Esophagus muscularis mucosa (tissue), 4 donors: Measurements from ENCODE around the gene ARF3. TPM values are rescaled to one million over a fixed set of nuclear protein-coding genes. Genes with fewer than 3 reads are reported as not detected.
A peak's percentile ranks its signal among the peaks of the same experiment; 100 is the strongest.

ENCODE experiments used
- DNase-seq: peaks from one replicate; pipeline ENCODE4 v3.0.0-alpha.2; 2017; ENCODE audit errors: extremely low spot score
- H3K27ac ChIP-seq, 4 donors: fragments of 200-600 bp; sonication (generic); replicated peaks in 1 of 4; 1 replicate in 3 of 4; 2 replicates in 1 of 4; pipeline ENCODE4 v1.5.1; 2016 to 2019; ENCODE audit warnings: mild to moderate bottlenecking in 1 of 4
- H3K27me3 ChIP-seq, 4 donors: fragments of 200-600 bp; sonication (generic); one replicate each; pipeline versions ENCODE4 v1.5.1 to v1.6.0; 2016 to 2019
- H3K36me3 ChIP-seq, 4 donors: fragments of 200-600 bp; sonication (generic); one replicate each; pipeline ENCODE4 v1.5.1; 2016 to 2019
- H3K4me1 ChIP-seq, 4 donors: fragments of 200-600 bp; sonication (generic); one replicate each; pipeline ENCODE4 v1.5.1; 2016 to 2019
- H3K4me3 ChIP-seq, 4 donors: fragments of 200-600 bp; sonication (generic); 1 replicate in 2 of 4; 2 replicates in 2 of 4; pipeline ENCODE4 v1.5.1; 2016 to 2019; ENCODE audit warnings: mild to moderate bottlenecking in 4 of 4, moderate library complexity in 1 of 4
- H3K9me3 ChIP-seq, 4 donors: fragments of 200-600 bp; sonication (generic); 1 replicate in 3 of 4; 2 replicates in 1 of 4; pipeline ENCODE4 v1.5.1; 2016 to 2019
- EP300 ChIP-seq: sonication (generic); formaldehyde crosslinking; IDR thresholded peaks from one replicate; pipeline ENCODE4 v1.6.1; 2017; ENCODE audit warnings: antibody characterized with exemption
- POLR2A ChIP-seq: fragments of 450-650 bp; IDR thresholded peaks from one replicate; pipeline ENCODE4 v1.6.1; 2017; ENCODE audit warnings: antibody characterized with exemption, moderate library complexity, mild to moderate bottlenecking, low read depth
- POLR2AphosphoS5 ChIP-seq, 2 donors: sonication (generic); formaldehyde crosslinking; IDR thresholded peaks; one replicate each; pipeline ENCODE4 v1.6.1; 2017; ENCODE audit warnings: antibody characterized with exemption in 2 of 2
- WGBS: methylation state at CpG from one replicate; pipeline ENCODE4 v1.1.5; 2018; 5-methylcytosine and 5-hydroxymethylcytosine counted together
- intact Hi-C: fragments of 100-400 bp; cut with DNase I; formaldehyde crosslinking; loops from one replicate; pipeline ENCODE4 v1.15.1; 2023
- total RNA-seq, 4 donors: library from RNA; depleted of rRNA; stranded (reverse); fragments of >200 nt; gene quantifications; one replicate each; pipeline versions ENCODE4 v1.1.0 to v1.2.1, GENCODE V29; 2016
- TF ChIP-seq, protein P1 (sequence below), 3 experiments: fragments of 200-600 bp in 2 of 3; fragments of 450-650 bp in 1 of 3; sonication (generic) in 2 of 3; IDR thresholded peaks; one replicate each; pipeline ENCODE4 v1.5.1; 2017 to 2019; ENCODE audit warnings: antibody characterized with exemption in 3 of 3, mild to moderate bottlenecking in 2 of 3, moderate library complexity in 1 of 3

Gene ARF3
- total RNA-seq, 4 donors from 2014 or later = 42.8 to 71.9 (median 65.1) TPM

GRCh38 chr12:48969833-48970701 is 12.8 kb upstream of the ARF3 start:
- Histone ChIP-seq H3K36me3 (no peaks in the 10 kb centered on the region), H3K27me3 (peaks cover 9 to 71% (median 47%) of the 10 kb centered on the region in 4 donors), H3K27ac (peak overlapping the region in 1 of 4 donors; percentile 32), H3K4me1 (peaks cover 18 to 48% (median 43%) of the 10 kb centered on the region in 4 donors), H3K4me3 (peak overlapping the region; percentile 37 to 48 (median 41)), H3K9me3 (no peaks in the 10 kb centered on the region)
- 18% methylated on average over 8 of the region's 77 CpGs for WGBS
- DNase-seq = no peak
- TF ChIP-seq EP300 (no peak), POLR2AphosphoS5 (IDR thresholded peaks at IDR 0.05) (no peak), POLR2A (no peak)
- TF ChIP-seq, protein P1, sequence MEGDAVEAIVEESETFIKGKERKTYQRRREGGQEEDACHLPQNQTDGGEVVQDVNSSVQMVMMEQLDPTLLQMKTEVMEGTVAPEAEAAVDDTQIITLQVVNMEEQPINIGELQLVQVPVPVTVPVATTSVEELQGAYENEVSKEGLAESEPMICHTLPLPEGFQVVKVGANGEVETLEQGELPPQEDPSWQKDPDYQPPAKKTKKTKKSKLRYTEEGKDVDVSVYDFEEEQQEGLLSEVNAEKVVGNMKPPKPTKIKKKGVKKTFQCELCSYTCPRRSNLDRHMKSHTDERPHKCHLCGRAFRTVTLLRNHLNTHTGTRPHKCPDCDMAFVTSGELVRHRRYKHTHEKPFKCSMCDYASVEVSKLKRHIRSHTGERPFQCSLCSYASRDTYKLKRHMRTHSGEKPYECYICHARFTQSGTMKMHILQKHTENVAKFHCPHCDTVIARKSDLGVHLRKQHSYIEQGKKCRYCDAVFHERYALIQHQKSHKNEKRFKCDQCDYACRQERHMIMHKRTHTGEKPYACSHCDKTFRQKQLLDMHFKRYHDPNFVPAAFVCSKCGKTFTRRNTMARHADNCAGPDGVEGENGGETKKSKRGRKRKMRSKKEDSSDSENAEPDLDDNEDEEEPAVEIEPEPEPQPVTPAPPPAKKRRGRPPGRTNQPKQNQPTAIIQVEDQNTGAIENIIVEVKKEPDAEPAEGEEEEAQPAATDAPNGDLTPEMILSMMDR (IDR thresholded peaks at IDR 0.05) = no peak
- intact Hi-C loops = no loop called here

DNA sequence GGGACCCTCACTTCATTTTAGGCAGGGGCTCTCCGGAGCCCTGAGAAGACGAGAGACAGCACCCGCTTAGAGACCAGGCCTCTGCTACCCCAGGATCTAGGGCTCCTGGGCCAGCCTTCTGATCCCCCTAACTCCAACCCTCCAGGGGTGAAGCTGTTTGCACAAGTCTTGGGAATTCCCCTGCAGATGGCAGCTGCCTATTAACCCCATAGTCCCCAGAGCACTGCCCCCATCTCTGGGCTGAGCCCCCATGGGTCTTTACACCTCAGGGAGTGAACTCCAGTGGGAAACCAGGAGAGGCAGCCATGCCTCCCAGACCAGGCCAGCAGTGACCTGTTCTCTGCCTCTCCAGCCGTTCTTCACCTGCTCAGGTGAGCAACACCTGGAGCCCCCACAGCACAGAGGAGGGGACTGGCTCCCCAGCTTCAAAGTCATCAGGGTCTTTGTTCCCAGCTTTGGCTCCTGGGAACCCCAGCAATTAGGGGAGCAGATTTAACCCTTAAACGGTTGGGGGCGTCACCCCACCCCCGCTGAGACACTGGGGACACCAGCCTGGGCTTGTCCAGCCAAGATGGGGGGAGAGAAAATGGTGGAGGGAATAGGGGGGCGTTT is 12.0 kb upstream of the ARF3 start:
- no peaks in the 10 kb centered on the region for H3K36me3 ChIP-seq
- peaks cover 9 to 63% (median 46%) of the 10 kb centered on the region in 4 donors for H3K27me3 ChIP-seq
- peak overlapping the region in 2 of 4 donors; percentile 37 to 41 for H3K4me3 ChIP-seq
- WGBS = 57% methylated on average over 7 of the region's 8 CpGs
- intact Hi-C loops = no loop called here
- no peaks in the 10 kb centered on the region for H3K9me3 ChIP-seq
- TF ChIP-seq POLR2AphosphoS5 (IDR thresholded peaks at IDR 0.05) (no peak), POLR2A (no peak)
- TF ChIP-seq, protein P1 (IDR thresholded peaks at IDR 0.05) = no peak
- peaks cover 18 to 47% (median 43%) of the 10 kb centered on the region in 4 donors for H3K4me1 ChIP-seq
- no peak for DNase-seq
- H3K27ac ChIP-seq = no peak overlapping the region

GRCh38 chr12:48968467-48968866 is 11.2 kb upstream of the ARF3 start:
- H3K27ac ChIP-seq = no peak overlapping the region
- TF ChIP-seq EP300 = no peak
- TF ChIP-seq, protein P1 (IDR thresholded peaks at IDR 0.05) = no peak
- no peak for TF ChIP-seq POLR2AphosphoS5 (IDR thresholded peaks at IDR 0.05)
- TF ChIP-seq POLR2A = no peak
- no peaks in the 10 kb centered on the region for H3K9me3 ChIP-seq
- intact Hi-C loops = no loop called here
- H3K27me3 ChIP-seq = peaks cover 9 to 55% (median 39%) of the 10 kb centered on the region in 4 donors
- H3K36me3 ChIP-seq = no peaks in the 10 kb centered on the region
- no peak for DNase-seq
- no peak overlapping the region for H3K4me3 ChIP-seq
- peaks cover 18 to 39% (median 37%) of the 10 kb centered on the region in 4 donors for H3K4me1 ChIP-seq
- 77% methylated on average over 3 of the region's 3 CpGs for WGBS

DNA sequence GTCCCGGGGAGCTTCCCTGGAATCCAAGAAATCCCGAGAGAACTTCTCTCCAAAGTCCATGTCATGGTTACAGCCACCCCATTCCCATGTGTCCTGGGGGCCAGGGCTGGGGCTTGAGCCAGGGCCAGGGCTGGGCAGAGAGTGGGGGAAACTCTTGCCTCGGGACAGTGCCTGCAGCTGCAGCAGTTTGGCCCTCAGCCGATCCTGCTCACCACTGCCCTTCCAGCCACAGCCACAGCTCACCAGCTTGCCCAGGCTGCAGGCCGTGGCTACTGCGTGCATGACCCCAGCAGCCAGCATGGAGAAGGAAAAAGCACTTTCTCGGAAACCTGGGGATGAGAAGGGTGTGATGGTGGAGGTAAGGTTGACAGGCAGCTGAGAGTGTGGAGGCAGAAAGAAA is 10.7 kb upstream of the ARF3 start:
- Histone ChIP-seq H3K36me3 (no peaks in the 10 kb centered on the region), H3K27me3 (peaks cover 9 to 51% (median 34%) of the 10 kb centered on the region in 4 donors), H3K4me3 (no peak overlapping the region), H3K4me1 (peaks cover 18 to 36% (median 33%) of the 10 kb centered on the region in 4 donors), H3K27ac (no peak overlapping the region), H3K9me3 (no peaks in the 10 kb centered on the region)
- no peak for DNase-seq
- intact Hi-C loops = no loop called here
- TF ChIP-seq, protein P1 (IDR thresholded peaks at IDR 0.05) = no peak
- TF ChIP-seq POLR2A (no peak), EP300 (no peak), POLR2AphosphoS5 (IDR thresholded peaks at IDR 0.05) (no peak)
- WGBS = 92% methylated on average over 5 of the region's 7 CpGs
